HG02610 (cell line): ENCODE measurements around the gene MAN2B2.
"Not testable (repeated sequence)": the region's sequence is repeated elsewhere in the genome, so short reads cannot be mapped to it uniquely, and the experiment has no call there.

ENCODE experiments used
- ATAC-seq: cut with Tn5 transposase; IDR thresholded peaks from one replicate; pipeline ENCODE4 v1.9.1; 2021; ENCODE audit warnings: mild to moderate bottlenecking, moderate library complexity; ENCODE audit not compliant: unreplicated experiment

The MAN2B2 gene

GRCh38 chr4:6663596-6664393, 88.8 kb downstream of the MAN2B2 start:
- ATAC-seq, result no peak

GRCh38 chr4:6665320-6665654, 90.3 kb downstream of the MAN2B2 start:
- ATAC-seq, result no peak

DNA sequence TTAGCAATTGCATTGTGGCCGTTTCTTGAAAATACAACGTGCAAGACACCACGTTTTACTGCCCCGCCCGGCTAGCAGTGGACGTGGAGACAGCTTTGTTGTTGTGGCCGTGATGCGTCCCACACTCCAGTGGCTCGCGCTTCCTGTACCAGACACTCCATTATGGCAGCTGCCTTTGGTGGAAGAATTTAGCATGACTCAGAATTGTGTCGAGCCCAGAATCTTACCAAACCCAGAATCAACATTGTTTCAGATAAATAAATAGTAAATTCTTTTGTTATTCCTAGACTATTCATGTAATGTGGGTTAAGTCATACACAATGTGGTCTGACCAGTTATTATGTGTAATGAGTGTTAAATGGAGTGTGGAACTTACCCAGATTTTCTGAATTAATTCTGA, 93.4 kb downstream of the MAN2B2 start:
- no peak for ATAC-seq

DNA sequence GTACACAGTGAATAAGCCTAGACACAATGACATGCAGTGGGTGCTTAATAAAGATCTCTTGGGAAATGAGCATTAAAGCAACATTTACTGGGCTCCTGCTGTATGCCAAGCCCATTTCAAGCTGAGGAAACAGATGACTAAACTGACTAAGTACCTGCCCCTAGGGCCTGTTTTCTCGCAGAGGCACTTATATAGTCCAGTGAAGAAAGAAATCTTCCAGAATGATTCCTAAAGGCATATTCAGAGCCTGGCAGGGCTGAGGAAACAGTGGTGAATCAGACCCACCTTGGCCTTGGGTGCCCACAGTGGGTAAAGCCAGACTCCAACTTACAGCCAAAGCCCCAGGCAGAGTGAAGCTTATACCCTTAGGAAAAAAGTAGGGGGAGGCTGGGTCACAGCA, 96.7 kb downstream of the MAN2B2 start:
- no peak for ATAC-seq

- ATAC-seq, result no peak
Measured at GRCh38 chr4:6672131-6672530, 97.1 kb downstream of the MAN2B2 start.

GRCh38 chr4:6672541-6673190, 97.7 kb downstream of the MAN2B2 start:
- not testable (repeated sequence) for ATAC-seq
